Mesendoderm (in vitro differentiated cells): ENCODE measurements around the gene LYAR.

Experiments
- DNase-seq: peaks from one replicate; pipeline ENCODE4 v3.0.0; 2013
- H2AK5ac ChIP-seq: 2 replicates; pipeline ENCODE4 v1.6.1; 2013; ENCODE audit warnings: low read length, inconsistent platforms
- H2BK120ac ChIP-seq: 2 replicates; pipeline ENCODE4 v1.6.1; 2013; ENCODE audit warnings: low read depth, mild to moderate bottlenecking, low read length, moderate library complexity, mixed read lengths
- H2BK15ac ChIP-seq: replicated peaks from 2 replicates; pipeline ENCODE4 v1.6.1; 2013; ENCODE audit warnings: low read depth, mild to moderate bottlenecking, moderate library complexity
- H2BK5ac ChIP-seq: 2 replicates; pipeline ENCODE4 v1.6.1; 2013; ENCODE audit warnings: low read length, inconsistent platforms
- H3K18ac ChIP-seq: 2 replicates; pipeline ENCODE4 v1.6.1; 2013; ENCODE audit warnings: mild to moderate bottlenecking, low read length, mixed read lengths
- H3K23ac ChIP-seq: one replicate; pipeline ENCODE4 v1.6.1; 2013; ENCODE audit warnings: low read length
- H3K27ac ChIP-seq: 2 replicates; pipeline ENCODE4 v1.5.1; 2013; ENCODE audit warnings: low read depth, mild to moderate bottlenecking, inconsistent platforms, low read length, moderate library complexity
- H3K27me3 ChIP-seq: 2 replicates; pipeline ENCODE4 v1.6.1; 2013; ENCODE audit warnings: low read length, control low read depth, mild to moderate bottlenecking, inconsistent platforms; ENCODE audit not compliant: insufficient read depth, poor library complexity
- H3K36me3 ChIP-seq: 2 replicates; pipeline ENCODE4 v1.6.1; 2013; ENCODE audit warnings: low read length, inconsistent platforms; ENCODE audit not compliant: control insufficient read depth, insufficient read depth
- H3K4ac ChIP-seq: one replicate; pipeline ENCODE4 v1.6.1; 2013; ENCODE audit warnings: low read depth, mild to moderate bottlenecking, low read length, moderate library complexity
- H3K4me1 ChIP-seq: 2 replicates; pipeline ENCODE4 v1.6.1; 2013; ENCODE audit warnings: low read depth, low read length, inconsistent platforms; ENCODE audit not compliant: control insufficient read depth
- H3K4me2 ChIP-seq: 2 replicates; pipeline ENCODE4 v1.6.1; 2013; ENCODE audit warnings: low read length
- H3K4me3 ChIP-seq: 2 replicates; pipeline ENCODE4 v1.5.1; 2013; ENCODE audit warnings: mild to moderate bottlenecking, low read length
- H3K56ac ChIP-seq: one replicate; pipeline ENCODE4 v1.6.1; 2013; ENCODE audit warnings: low read length
- H3K79me1 ChIP-seq: 2 replicates; pipeline ENCODE4 v1.6.1; 2013; ENCODE audit warnings: low read length, inconsistent platforms
- H3K79me2 ChIP-seq: 2 replicates; pipeline ENCODE4 v1.6.1; 2013; ENCODE audit warnings: mild to moderate bottlenecking, low read length; ENCODE audit not compliant: control insufficient read depth, insufficient read depth
- H3K9ac ChIP-seq: 2 replicates; pipeline ENCODE4 v1.6.1; 2013; ENCODE audit warnings: low read length, inconsistent platforms
- H4K5ac ChIP-seq: one replicate; pipeline ENCODE4 v1.6.1; 2013; ENCODE audit warnings: low read length
- H4K8ac ChIP-seq: one replicate; pipeline ENCODE4 v1.6.1; 2013; ENCODE audit warnings: low read depth, mild to moderate bottlenecking, control low read depth, low read length, moderate library complexity
- WGBS: extraction: QIAGEN DNeasy Blood & Tissue Kit; methylation state at CpG from one replicate; pipeline ENCODE4 v1.1.7; 2013; ENCODE audit warnings: low lambda C conversion rate, missing lambda C conversion rate; ENCODE audit not compliant: insufficient coverage; ENCODE audit errors: extremely low coverage; 5-methylcytosine and 5-hydroxymethylcytosine counted together

The LYAR gene

DNA sequence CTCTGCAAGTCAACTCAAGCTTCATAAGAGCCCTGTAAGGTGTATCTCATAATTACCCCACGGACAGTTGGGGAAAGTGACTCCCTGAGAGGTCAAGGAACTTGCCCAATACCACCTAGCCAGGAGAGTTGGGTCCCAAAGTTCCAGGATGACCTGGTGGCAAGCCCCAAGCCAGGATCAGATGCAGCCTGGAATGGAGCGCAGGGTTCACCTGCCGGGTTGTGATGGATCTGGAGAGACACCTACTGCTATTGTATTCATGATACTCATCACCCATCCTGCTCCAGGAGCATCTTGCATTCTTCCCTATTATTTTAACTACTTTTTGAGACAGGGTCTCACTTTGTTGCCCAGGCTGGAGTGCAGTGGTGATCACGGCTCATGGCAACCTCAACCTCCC lies 36.2 kb upstream of the LYAR start:
- no peak overlapping the region for H3K9ac ChIP-seq
- no peak overlapping the region for H3K4ac ChIP-seq
- no peak overlapping the region for H3K18ac ChIP-seq
- H3K79me1 ChIP-seq, result no peaks in the 10 kb centered on the region
- no peak overlapping the region for H2AK5ac ChIP-seq
- no peak overlapping the region for H3K56ac ChIP-seq
- no peak for DNase-seq
- no peak overlapping the region for H3K23ac ChIP-seq
- no peak overlapping the region for H4K5ac ChIP-seq
- H3K27ac ChIP-seq, result no peak overlapping the region
- no peaks in the 10 kb centered on the region for H3K27me3 ChIP-seq
- H3K4me3 ChIP-seq, result no peak overlapping the region
- no CpG with 5 or more reads among the region's 4 CpGs for WGBS
- H2BK120ac ChIP-seq, result no peak overlapping the region
- peaks cover 3% of the 10 kb centered on the region for H3K4me1 ChIP-seq
- no peaks in the 10 kb centered on the region for H3K79me2 ChIP-seq
- H2BK5ac ChIP-seq, result no peak overlapping the region
- H3K36me3 ChIP-seq, result peaks cover 2% of the 10 kb centered on the region
- no peak overlapping the region for H3K4me2 ChIP-seq
- H2BK15ac ChIP-seq, result no peak overlapping the region
- H4K8ac ChIP-seq, result no peak overlapping the region

DNA sequence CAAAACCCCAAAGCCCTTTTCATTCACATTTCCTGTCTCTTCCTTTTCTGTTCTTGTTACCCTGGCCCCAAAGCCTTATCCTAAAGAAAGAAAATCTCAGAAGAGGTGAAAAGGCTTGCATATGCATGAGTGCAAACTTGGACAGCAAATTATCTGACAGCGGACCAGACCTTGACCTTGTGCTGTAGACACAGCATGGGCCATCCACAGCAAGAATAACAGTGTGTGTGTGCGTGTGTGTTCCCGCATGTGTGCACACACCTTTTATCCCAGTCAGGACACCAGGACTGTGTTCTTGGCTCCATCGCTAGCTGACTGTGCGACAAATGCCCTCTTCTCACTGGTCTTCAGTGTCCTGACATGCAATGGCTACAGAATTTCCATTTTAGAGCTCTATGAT lies 35.4 kb upstream of the LYAR start:
- H3K56ac ChIP-seq, result no peak overlapping the region
- no CpG with 5 or more reads among the region's 5 CpGs for WGBS

DNA sequence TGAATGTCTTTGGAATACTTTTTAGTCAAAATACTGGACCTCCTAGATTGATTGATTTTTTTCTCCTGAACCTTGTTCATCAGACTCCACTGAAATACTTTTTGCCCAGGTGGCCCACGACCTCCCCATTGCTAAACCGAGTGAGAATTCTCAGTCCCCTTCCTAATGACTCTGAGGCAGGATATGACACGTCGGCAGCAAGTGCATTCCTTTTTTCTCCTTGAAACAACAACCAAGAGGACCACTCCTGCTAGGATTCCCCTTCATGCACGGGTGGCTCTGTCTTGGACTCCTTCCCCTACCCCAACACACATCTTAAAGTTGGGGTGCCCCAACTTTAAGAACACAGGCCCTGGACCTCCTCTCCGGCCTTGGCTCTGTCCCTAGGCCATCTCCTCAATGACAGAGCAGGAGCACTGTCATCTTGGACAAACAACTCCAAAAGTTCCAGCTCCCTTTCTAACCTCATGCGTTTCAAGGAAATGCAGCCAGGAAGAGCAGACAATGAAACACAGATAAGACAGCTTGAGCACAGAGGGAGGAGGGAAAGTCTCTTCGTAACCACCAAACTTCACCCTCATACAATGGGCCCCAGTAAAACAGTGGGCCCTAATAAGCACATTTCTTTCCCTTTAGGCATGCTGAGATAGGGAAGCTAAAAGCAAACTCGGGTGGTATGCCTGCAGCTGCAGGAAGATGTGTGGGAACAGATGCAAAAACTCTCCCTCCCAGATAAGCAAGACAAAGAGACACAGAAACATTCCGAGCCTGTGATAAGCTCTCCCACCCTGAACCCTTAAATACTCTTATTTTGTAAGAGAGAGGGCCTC lies 34.0 kb upstream of the LYAR start:
- DNase-seq, result peak; percentile 45
- Histone ChIP-seq H3K27ac (peak overlapping the region; percentile 33), H3K27me3 (no peaks in the 10 kb centered on the region), H3K4me2 (no peak overlapping the region), H2BK5ac (peak overlapping the region; percentile 58), H4K5ac (no peak overlapping the region), H2AK5ac (no peak overlapping the region), H3K18ac (no peak overlapping the region), H3K9ac (no peak overlapping the region), H4K8ac (no peak overlapping the region), H3K56ac (no peak overlapping the region), H2BK120ac (no peak overlapping the region), H3K4me1 (peaks cover 3% of the 10 kb centered on the region), H3K4me3 (no peak overlapping the region), H3K36me3 (peaks cover 2% of the 10 kb centered on the region), H3K79me1 (no peaks in the 10 kb centered on the region), H3K4ac (no peak overlapping the region), H3K79me2 (no peaks in the 10 kb centered on the region), H3K23ac (no peak overlapping the region), H2BK15ac (no peak overlapping the region)
- WGBS, result no CpG with 5 or more reads among the region's 10 CpGs

More for the DNA sequence above, 35.4 kb upstream of the LYAR start:
- Histone ChIP-seq H4K5ac (no peak overlapping the region), H2BK5ac (no peak overlapping the region), H2BK120ac (no peak overlapping the region), H2AK5ac (no peak overlapping the region), H2BK15ac (no peak overlapping the region), H3K4me3 (no peak overlapping the region), H3K4ac (no peak overlapping the region), H3K79me2 (no peaks in the 10 kb centered on the region), H3K36me3 (peaks cover 2% of the 10 kb centered on the region), H3K9ac (no peak overlapping the region), H3K79me1 (no peaks in the 10 kb centered on the region), H3K18ac (no peak overlapping the region), H3K27ac (no peak overlapping the region), H3K27me3 (no peaks in the 10 kb centered on the region), H4K8ac (no peak overlapping the region), H3K4me2 (no peak overlapping the region), H3K4me1 (peaks cover 3% of the 10 kb centered on the region), H3K23ac (no peak overlapping the region)
- DNase-seq, result no peak

DNA sequence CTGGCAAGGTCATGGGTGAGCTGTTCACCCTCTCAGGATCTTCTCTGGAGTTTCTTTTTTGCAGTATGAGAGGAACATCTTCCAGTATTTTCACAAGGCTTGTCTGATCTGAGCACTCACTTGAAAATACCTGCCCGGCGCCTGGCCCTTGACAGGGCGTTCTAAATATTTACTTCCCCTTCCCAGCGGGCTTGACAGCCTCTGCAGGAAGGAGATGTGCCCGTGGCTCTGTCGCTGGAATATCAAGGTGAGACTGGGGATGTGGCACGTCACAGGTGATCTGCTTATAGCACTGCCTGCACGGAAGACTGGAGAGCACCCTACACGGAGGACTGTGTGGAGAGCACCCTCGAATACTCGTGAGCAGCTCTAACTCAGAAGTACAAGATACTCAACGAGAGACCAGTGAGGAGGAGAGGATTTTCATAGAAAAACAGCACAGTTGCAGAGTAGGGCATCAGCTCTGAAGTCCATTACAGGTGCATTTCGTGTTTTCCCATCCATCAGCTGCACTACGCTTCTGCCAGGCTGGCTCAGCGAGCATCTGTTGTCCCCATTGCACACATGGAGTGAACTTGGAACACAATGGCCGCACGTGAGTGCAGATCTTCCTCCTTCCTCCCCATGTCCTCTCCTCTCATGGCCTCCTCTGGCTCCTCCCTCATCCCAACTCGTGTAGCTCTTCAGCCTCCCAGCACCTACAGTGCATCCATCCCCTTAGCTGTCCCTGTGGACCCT lies 32.2 kb upstream of the LYAR start:
- no peak overlapping the region for H2BK120ac ChIP-seq
- no peak overlapping the region for H3K27ac ChIP-seq

DNA sequence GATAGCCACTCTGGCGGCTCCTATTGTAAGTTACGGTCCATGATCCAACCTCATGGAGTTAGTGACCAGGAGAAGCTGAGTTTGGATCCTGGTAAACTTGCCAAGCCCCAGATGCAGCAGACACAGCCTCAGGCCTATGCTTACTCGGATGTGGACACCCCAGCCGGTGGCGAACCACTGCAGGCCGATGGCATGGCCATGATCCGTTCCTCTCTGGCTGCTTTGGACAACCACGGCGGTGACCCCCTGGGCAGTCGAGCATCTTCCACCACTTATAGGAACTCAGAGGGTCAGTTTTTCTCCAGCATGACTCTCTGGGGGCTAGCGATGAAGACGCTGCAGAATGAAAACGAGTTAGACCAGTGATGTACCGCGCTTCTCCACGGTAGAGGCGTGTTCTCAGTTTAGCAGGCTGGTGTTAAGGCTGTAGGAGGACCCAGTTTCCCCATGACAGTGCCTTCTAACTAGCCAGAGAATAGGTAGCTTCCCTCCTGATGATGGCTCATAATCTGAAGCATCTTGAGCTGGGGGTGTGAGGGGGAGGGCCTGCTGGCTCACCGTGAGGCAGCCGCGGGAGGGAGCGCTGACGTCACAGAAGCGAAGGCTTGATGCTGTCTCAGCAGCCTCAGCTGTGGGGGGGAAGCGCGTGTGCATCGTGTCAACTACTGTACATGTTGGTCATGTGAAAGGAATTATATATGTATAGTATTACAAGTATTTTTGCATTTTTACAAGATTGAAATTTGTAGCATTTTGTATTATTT lies 31.2 kb upstream of the LYAR start:
- no peak overlapping the region for H3K27ac ChIP-seq
- WGBS, result no CpG with 5 or more reads among the region's 26 CpGs

More for the DNA sequence above, 32.2 kb upstream of the LYAR start:
- H3K79me2 ChIP-seq, result no peaks in the 10 kb centered on the region
- H2BK5ac ChIP-seq, result no peak overlapping the region
- H3K4me1 ChIP-seq, result peaks cover 3% of the 10 kb centered on the region
- no peaks in the 10 kb centered on the region for H3K79me1 ChIP-seq
- no peak overlapping the region for H3K23ac ChIP-seq
- H3K4me2 ChIP-seq, result no peak overlapping the region
- no peaks in the 10 kb centered on the region for H3K27me3 ChIP-seq
- H3K9ac ChIP-seq, result no peak overlapping the region
- H3K18ac ChIP-seq, result no peak overlapping the region
- no peak overlapping the region for H4K5ac ChIP-seq
- H3K4me3 ChIP-seq, result no peak overlapping the region
- no peak overlapping the region for H3K56ac ChIP-seq
- H2AK5ac ChIP-seq, result no peak overlapping the region
- H3K36me3 ChIP-seq, result peaks cover 2% of the 10 kb centered on the region
- WGBS, result no CpG with 5 or more reads among the region's 18 CpGs
- DNase-seq, result no peak
- H2BK15ac ChIP-seq, result no peak overlapping the region
- H4K8ac ChIP-seq, result no peak overlapping the region
- no peak overlapping the region for H3K4ac ChIP-seq

More for the DNA sequence above, 31.2 kb upstream of the LYAR start:
- H2BK15ac ChIP-seq, result no peak overlapping the region
- no peak overlapping the region for H3K4me3 ChIP-seq
- no peak overlapping the region for H3K18ac ChIP-seq
- no peak overlapping the region for H3K56ac ChIP-seq
- H2AK5ac ChIP-seq, result no peak overlapping the region
- H3K79me1 ChIP-seq, result no peaks in the 10 kb centered on the region
- no peak overlapping the region for H4K5ac ChIP-seq
- no peak overlapping the region for H3K9ac ChIP-seq
- no peak overlapping the region for H3K4me2 ChIP-seq
- peaks cover 2% of the 10 kb centered on the region for H3K36me3 ChIP-seq
- no peak overlapping the region for H2BK120ac ChIP-seq
- H3K4me1 ChIP-seq, result peaks cover 3% of the 10 kb centered on the region
- H4K8ac ChIP-seq, result no peak overlapping the region
- H3K23ac ChIP-seq, result no peak overlapping the region
- DNase-seq, result no peak
- H3K4ac ChIP-seq, result no peak overlapping the region
- H2BK5ac ChIP-seq, result no peak overlapping the region
- H3K79me2 ChIP-seq, result no peaks in the 10 kb centered on the region
- no peaks in the 10 kb centered on the region for H3K27me3 ChIP-seq
